Liver (tissue), 3 donors: ENCODE measurements around the gene ENPP7.

Experiments
- ATF3 ChIP-seq: IDR thresholded peaks from 2 replicates; pipeline ENCODE4 v1.6.1; 2016; ENCODE audit warnings: antibody characterized with exemption
- CTCF ChIP-seq: fragments of 150-350 bp; IDR thresholded peaks from 2 replicates; pipeline ENCODE4 v1.5.1; 2017; ENCODE audit warnings: improper control_type of control experiment, low read depth, low read length; ENCODE audit not compliant: missing input control
- EGR1 ChIP-seq, 2 donors: IDR thresholded peaks; 2 replicates each; pipeline ENCODE4 v1.6.1; 2016 to 2018; ENCODE audit warnings: antibody characterized with exemption in 2 of 2, low read depth in 2 of 2
- FOXA1 ChIP-seq: IDR thresholded peaks from 2 replicates; pipeline ENCODE4 v1.6.1; 2016; ENCODE audit warnings: antibody characterized with exemption
- GABPA ChIP-seq, 2 donors: IDR thresholded peaks in 1 of 2; conservative IDR thresholded peaks in 1 of 2; 2 replicates each; pipeline ENCODE4 v1.6.1; 2016; ENCODE audit warnings: antibody characterized with exemption in 2 of 2, mild to moderate bottlenecking in 1 of 2, moderate library complexity in 1 of 2
- JUND ChIP-seq, 2 donors: IDR thresholded peaks; 2 replicates each; pipeline ENCODE4 v1.6.1; 2016; ENCODE audit warnings: antibody characterized with exemption in 2 of 2
- MAX ChIP-seq: IDR thresholded peaks from 2 replicates; pipeline ENCODE4 v1.6.1; 2016; ENCODE audit warnings: antibody characterized with exemption
- RAD21 ChIP-seq, 2 donors: IDR thresholded peaks; 2 replicates each; pipeline ENCODE4 v1.6.1; 2016; ENCODE audit warnings: antibody characterized with exemption in 2 of 2, mild to moderate bottlenecking in 2 of 2
- REST ChIP-seq: IDR thresholded peaks from 2 replicates; pipeline ENCODE4 v1.6.1; 2016; ENCODE audit warnings: antibody characterized with exemption, mild to moderate bottlenecking
- RXRA ChIP-seq, 2 donors: IDR thresholded peaks; 2 replicates each; pipeline ENCODE4 v1.6.1; 2017 to 2018; ENCODE audit warnings: antibody characterized with exemption in 2 of 2, mild to moderate bottlenecking in 1 of 2
- SP1 ChIP-seq: IDR thresholded peaks from 2 replicates; pipeline ENCODE4 v1.6.1; 2018; ENCODE audit warnings: antibody characterized with exemption, mild to moderate bottlenecking
- TAF1 ChIP-seq: conservative IDR thresholded peaks from 2 replicates; pipeline ENCODE4 v1.6.1; 2016; ENCODE audit warnings: antibody characterized with exemption, mild to moderate bottlenecking
- YY1 ChIP-seq: IDR thresholded peaks from 2 replicates; pipeline ENCODE4 v1.6.1; 2016; ENCODE audit warnings: antibody characterized with exemption, mild to moderate bottlenecking
- ZBTB33 ChIP-seq: IDR thresholded peaks from 2 replicates; pipeline ENCODE4 v1.6.1; 2016; ENCODE audit warnings: antibody characterized with exemption
- donor health status: healthy.
- donor health status: healthy.

- TF ChIP-seq ZBTB33 (no peak), CTCF (no peak), YY1 (no peak), JUND (IDR thresholded peaks at IDR 0.05) (no peak), RXRA (IDR thresholded peaks at IDR 0.05) (no peak), FOXA1 (no peak), GABPA (IDR thresholded peaks at IDR 0.05 in 1 of 2, conservative IDR thresholded peaks at IDR 0.05 in 1 of 2) (no peak), REST (no peak), EGR1 (IDR thresholded peaks at IDR 0.05; ENCODE audit: low read depth in 2 of 2) (no peak), MAX (no peak), SP1 (no peak), RAD21 (IDR thresholded peaks at IDR 0.05) (no peak), TAF1 (no peak), ATF3 (no peak)
Measured at GRCh38 chr17:79747508-79748294, 17.0 kb downstream of the ENPP7 start.
